Ascending aorta (tissue), 2 donors: ENCODE measurements around the gene GMEB2. TPM values are rescaled to one million over a fixed set of nuclear protein-coding genes. Genes with fewer than 3 reads are reported as not detected.

Source experiments
- DNase-seq, 2 donors: peaks; one replicate each; pipeline ENCODE4 v3.0.0-alpha.2; 2019; ENCODE audit warnings: low spot score in 2 of 2
- H3K27ac ChIP-seq, 2 donors: fragments of 200-600 bp; sonication (generic); one replicate each; pipeline ENCODE4 v1.5.1; 2016 to 2017; ENCODE audit warnings: mild to moderate bottlenecking in 1 of 2
- H3K27me3 ChIP-seq: fragments of 200-600 bp; sonication (generic); one replicate; pipeline ENCODE4 v1.5.1; 2017
- H3K36me3 ChIP-seq, 2 donors: fragments of 200-600 bp; sonication (generic); one replicate each; pipeline ENCODE4 v1.5.1; 2016
- H3K4me1 ChIP-seq, 2 donors: fragments of 200-600 bp; sonication (generic); one replicate each; pipeline ENCODE4 v1.5.1; 2016 to 2017; ENCODE audit warnings: mild to moderate bottlenecking in 1 of 2
- H3K4me3 ChIP-seq, 2 donors: fragments of 200-600 bp; sonication (generic); one replicate each; pipeline ENCODE4 v1.5.1; 2016 to 2017; ENCODE audit warnings: mild to moderate bottlenecking in 1 of 2
- H3K9me3 ChIP-seq, 2 donors: fragments of 200-600 bp; sonication (generic); one replicate each; pipeline ENCODE4 v1.5.1; 2016
- CTCF ChIP-seq, 3 experiments: fragments of 200-600 bp in 2 of 3; fragments of 450-650 bp in 1 of 3; sonication (generic) in 2 of 3; IDR thresholded peaks; one replicate each; pipeline ENCODE4 v1.5.1; 2016 to 2019; ENCODE audit warnings: antibody characterized with exemption in 3 of 3, mild to moderate bottlenecking in 1 of 3, moderate library complexity in 1 of 3
- intact Hi-C: fragments of 100-400 bp; cut with DNase I; formaldehyde crosslinking; loops from one replicate; pipeline ENCODE4 v1.15.1; 2023
- total RNA-seq: library from RNA; depleted of rRNA; stranded (reverse); fragments of >200 nt; gene quantifications from one replicate; pipeline ENCODE4 v1.1.0, GENCODE V29; 2016

GMEB2 gene
- total RNA-seq, 1 donor from 2014 or later: 14.0 TPM

DNA sequence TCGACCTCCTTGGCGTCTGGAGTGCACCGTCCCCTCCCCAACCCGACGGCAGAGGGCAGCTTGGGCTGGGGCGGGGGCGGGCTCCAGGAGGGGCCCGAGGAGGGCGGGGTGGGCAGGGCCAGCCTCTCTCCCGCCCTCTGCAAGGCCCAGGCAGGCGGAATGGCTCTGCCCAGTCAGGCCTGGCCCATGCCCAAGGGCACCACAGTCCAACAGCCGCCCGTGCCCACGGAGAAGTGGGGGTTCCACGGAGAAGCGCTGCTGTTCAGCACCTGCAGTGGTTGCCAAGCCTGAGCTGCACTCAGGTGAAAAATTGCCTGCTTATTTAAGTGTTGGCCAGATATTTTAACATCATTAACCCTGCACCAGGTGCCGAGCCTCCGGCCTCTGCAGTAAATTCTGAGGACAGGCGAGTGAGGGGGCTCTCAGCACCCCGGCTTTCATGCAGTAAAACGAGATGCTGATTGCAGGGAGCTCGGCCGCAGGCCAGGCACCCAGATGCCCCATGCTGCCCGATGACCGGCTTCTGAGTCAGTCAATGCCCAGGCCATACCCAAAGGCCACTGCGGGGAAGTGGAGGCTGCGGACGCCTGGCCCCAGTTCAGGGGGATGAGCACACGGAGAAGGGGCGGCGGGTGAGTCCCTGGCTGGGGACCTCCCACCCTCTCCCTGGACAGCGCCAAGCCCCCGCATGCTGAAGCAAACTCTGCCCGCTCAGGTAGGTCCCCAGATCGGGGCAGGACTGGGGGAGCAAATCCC lies 79.0 kb downstream of the GMEB2 start, which contains the start of gene SRMS:
SRMS (minus strand) TSS at position 25 of the 756 bp plus-strand sequence. CDS start 286 bp downstream, outside the sequence.
- Histone ChIP-seq H3K36me3 (no peaks in the 10 kb centered on the region), H3K4me3 (no peak within 1 kb of the TSS), H3K4me1 (no peaks in the 10 kb centered on the region), H3K27me3 (no peaks in the 10 kb centered on the region), H3K27ac (no peak within 1 kb of the TSS), H3K9me3 (no peaks in the 10 kb centered on the region)
- no peak for TF ChIP-seq CTCF (IDR thresholded peaks at IDR 0.05)
- intact Hi-C loops: no loop called here
- no peak for DNase-seq

DNA sequence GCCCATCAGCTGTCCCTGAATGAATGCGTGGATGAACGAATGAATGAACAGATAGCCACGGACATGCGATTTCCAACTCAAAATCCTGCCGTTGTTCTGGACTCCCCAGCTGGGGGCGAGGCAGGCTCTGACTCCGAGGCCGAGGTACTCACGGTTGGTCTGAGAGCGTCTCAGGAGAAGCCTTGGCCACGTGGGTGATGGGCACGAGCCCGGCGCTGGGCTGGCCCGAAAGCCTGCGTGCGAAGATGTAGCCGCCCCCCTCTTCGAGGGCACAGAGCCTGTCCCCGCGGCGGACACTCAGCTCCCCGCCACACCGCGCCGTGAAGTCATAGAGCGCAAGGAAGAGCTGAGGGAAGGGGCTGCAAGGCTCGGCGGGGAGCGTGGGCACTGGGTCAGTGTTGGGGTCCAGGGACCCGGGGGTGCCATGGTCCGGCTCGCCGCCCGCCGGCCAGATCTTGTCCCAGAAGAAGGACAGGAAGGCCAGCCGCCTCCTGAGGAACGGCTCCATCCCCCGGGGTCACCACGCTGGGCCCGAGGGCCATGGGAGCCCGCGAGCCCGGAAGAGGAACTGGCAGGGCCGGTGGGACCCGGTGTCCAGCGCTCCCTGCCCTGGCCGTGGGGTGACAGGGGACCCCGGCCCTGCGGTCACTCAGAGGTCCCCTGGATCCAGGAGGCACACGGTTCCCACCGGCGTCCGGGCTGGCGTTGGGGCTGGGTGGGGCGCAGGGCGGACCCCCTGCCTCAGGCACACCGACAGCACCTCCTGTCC lies 79.8 kb downstream of the GMEB2 start:
- TF ChIP-seq CTCF (IDR thresholded peaks at IDR 0.05): no peak
- H3K4me1 ChIP-seq: no peaks in the 10 kb centered on the region
- no peak overlapping the region for H3K27ac ChIP-seq
- H3K4me3 ChIP-seq: no peak overlapping the region
- no peaks in the 10 kb centered on the region for H3K36me3 ChIP-seq
- H3K27me3 ChIP-seq: no peaks in the 10 kb centered on the region
- no peaks in the 10 kb centered on the region for H3K9me3 ChIP-seq
- intact Hi-C loops: no loop called here
- no peak for DNase-seq

DNA sequence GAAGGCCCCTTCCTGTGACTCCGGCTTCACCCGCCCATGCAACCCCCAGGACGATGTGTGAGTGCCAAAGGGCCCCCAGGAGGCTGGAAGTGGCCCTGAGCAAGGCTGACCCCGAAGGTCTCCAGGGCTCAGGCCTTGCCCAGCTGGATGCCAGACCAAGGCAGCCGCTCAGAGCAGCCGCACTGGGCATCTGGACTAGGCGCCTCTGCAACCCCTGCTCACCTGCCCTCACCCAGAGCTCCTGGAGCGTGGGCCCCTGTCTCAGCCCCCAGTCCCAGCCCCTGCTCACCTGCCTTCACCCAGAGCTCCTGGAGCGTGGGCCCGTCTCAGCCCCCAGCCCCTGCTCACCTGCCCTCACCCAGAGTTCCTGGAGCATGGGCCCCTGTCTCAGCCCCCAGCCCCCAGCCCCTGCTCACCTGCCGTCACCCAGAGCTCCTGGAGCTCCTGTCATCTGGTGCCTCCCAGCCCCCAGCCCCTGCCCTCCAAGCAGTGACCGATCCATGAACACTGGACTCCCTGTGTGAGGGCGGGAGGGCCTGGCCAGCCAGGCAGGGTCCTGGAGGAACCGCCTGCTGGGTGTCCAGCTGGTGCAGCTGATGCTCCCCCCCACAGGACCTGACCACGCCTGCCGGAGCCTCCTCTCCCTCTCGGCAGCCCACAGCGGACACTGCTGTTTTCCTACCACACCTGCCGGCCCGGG lies 80.5 kb downstream of the GMEB2 start:
- H3K27ac ChIP-seq: no peak overlapping the region
- intact Hi-C loops: no loop called here
- no peak overlapping the region for H3K4me3 ChIP-seq
- DNase-seq: no peak
- H3K36me3 ChIP-seq: no peaks in the 10 kb centered on the region
- no peaks in the 10 kb centered on the region for H3K27me3 ChIP-seq
- no peak for TF ChIP-seq CTCF (IDR thresholded peaks at IDR 0.05)
- no peaks in the 10 kb centered on the region for H3K4me1 ChIP-seq
- no peaks in the 10 kb centered on the region for H3K9me3 ChIP-seq

- intact Hi-C loops: no loop called here
- DNase-seq: no peak
- Histone ChIP-seq H3K9me3 (no peaks in the 10 kb centered on the region), H3K4me3 (no peak overlapping the region), H3K36me3 (no peaks in the 10 kb centered on the region), H3K4me1 (no peaks in the 10 kb centered on the region), H3K27ac (no peak overlapping the region), H3K27me3 (no peaks in the 10 kb centered on the region)
- no peak for TF ChIP-seq CTCF (IDR thresholded peaks at IDR 0.05)
Observed at GRCh38 chr20:63545814-63546213, 81.1 kb downstream of the GMEB2 start.

- intact Hi-C loops: no loop called here
- H3K9me3 ChIP-seq: no peaks in the 10 kb centered on the region
- H3K4me3 ChIP-seq: no peak overlapping the region
- H3K4me1 ChIP-seq: no peaks in the 10 kb centered on the region
- TF ChIP-seq CTCF (IDR thresholded peaks at IDR 0.05): no peak
- H3K27ac ChIP-seq: no peak overlapping the region
- no peaks in the 10 kb centered on the region for H3K27me3 ChIP-seq
- H3K36me3 ChIP-seq: no peaks in the 10 kb centered on the region
- no peak for DNase-seq
Observed at GRCh38 chr20:63544958-63545516, 81.9 kb downstream of the GMEB2 start.
